ENCODE measurements around the gene ANKRD52.

Gene ANKRD52

GRCh38 chr12:56258068-56258819, at the start of gene ANKRD52:
Gene ANKRD52, minus strand, starts transcription at chr12:56258384. Its CDS starts 115 bp downstream, at chr12:56258269.
- TF ChIP-seq, protein P1, sequence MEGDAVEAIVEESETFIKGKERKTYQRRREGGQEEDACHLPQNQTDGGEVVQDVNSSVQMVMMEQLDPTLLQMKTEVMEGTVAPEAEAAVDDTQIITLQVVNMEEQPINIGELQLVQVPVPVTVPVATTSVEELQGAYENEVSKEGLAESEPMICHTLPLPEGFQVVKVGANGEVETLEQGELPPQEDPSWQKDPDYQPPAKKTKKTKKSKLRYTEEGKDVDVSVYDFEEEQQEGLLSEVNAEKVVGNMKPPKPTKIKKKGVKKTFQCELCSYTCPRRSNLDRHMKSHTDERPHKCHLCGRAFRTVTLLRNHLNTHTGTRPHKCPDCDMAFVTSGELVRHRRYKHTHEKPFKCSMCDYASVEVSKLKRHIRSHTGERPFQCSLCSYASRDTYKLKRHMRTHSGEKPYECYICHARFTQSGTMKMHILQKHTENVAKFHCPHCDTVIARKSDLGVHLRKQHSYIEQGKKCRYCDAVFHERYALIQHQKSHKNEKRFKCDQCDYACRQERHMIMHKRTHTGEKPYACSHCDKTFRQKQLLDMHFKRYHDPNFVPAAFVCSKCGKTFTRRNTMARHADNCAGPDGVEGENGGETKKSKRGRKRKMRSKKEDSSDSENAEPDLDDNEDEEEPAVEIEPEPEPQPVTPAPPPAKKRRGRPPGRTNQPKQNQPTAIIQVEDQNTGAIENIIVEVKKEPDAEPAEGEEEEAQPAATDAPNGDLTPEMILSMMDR (IDR thresholded peaks at IDR 0.05; ENCODE audit: low read depth, low read length, missing control alignments) = peak; percentile 12
- DNase-seq (ENCODE audit: extremely low read depth, low read depth) = peak; percentile 37
- H3K4me3 ChIP-seq (replicated peaks; ENCODE audit: low read depth, low read length) = peak within 1 kb of the TSS; percentile 62

GRCh38 chr12:56307221-56307965, 49.2 kb upstream of the ANKRD52 start:
- TF ChIP-seq, protein P1 (IDR thresholded peaks at IDR 0.05; ENCODE audit: low read depth, low read length, missing control alignments) = no peak
- H3K4me3 ChIP-seq (replicated peaks; ENCODE audit: low read depth, low read length) = no peak overlapping the region
- DNase-seq (ENCODE audit: extremely low read depth, low read depth) = no peak

DNA sequence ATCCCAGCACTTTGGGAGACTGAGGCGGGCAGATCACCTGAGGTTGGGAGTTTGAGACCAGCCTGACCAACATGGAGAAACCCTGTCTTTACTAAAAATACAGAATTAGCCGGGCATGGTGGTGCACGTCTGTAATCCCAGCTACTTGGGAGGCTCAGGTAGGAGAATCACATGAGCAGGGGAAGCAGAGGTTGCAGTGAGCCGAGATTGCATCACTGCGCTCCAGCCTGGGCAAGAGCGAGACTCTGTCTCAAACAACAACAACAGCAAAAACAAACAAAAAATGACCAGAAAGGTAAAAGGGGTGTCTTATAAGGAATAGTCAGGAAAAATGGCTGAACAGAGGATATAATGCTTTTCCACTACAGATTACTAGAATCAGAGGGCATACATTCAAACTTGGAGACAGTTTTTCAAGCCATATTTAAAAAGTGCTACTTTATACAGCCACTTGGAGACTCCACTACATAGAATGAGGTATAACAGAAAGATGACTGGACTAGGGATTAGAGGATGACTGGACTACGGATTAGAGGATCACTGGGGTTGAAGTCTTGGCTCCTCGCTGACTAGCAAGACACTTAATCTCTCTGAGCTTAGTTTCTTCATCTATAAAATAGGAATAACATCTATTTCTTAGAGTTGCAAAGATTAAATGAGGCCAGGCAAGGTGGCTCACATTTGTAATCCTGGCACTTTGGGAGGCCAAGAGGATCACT, 46.8 kb upstream of the ANKRD52 start:
- TF ChIP-seq, protein P1 (IDR thresholded peaks at IDR 0.05; ENCODE audit: low read depth, low read length, missing control alignments) = no peak
- DNase-seq (ENCODE audit: extremely low read depth, low read depth) = no peak
- no peak overlapping the region for H3K4me3 ChIP-seq (replicated peaks; ENCODE audit: low read depth, low read length)

- H3K4me3 ChIP-seq (replicated peaks; ENCODE audit: low read depth, low read length) = no peak overlapping the region
- DNase-seq (ENCODE audit: extremely low read depth, low read depth) = no peak
- TF ChIP-seq, protein P1 (IDR thresholded peaks at IDR 0.05; ENCODE audit: low read depth, low read length, missing control alignments) = no peak
Observed at GRCh38 chr12:56304276-56304675, 46.1 kb upstream of the ANKRD52 start.

- no peak for DNase-seq (ENCODE audit: extremely low read depth, low read depth)
- TF ChIP-seq, protein P1 (IDR thresholded peaks at IDR 0.05; ENCODE audit: low read depth, low read length, missing control alignments) = no peak
Observed at GRCh38 chr12:56300644-56301464, 42.7 kb upstream of the ANKRD52 start.

More at GRCh38 chr12:56300644-56301464, 42.7 kb upstream of the ANKRD52 start:
- peak overlapping the region; percentile 96 for H3K4me3 ChIP-seq (replicated peaks; ENCODE audit: low read depth, low read length)

Measured in HFF-Myc (cell line).